RPMI7951 (cell line): ENCODE measurements around the gene GALNT16. TPM values are rescaled to one million over a fixed set of nuclear protein-coding genes. Genes with fewer than 3 reads are reported as not detected.
"Not testable (repeated sequence)": the region's sequence is repeated elsewhere in the genome, so short reads cannot be mapped to it uniquely, and the experiment has no call there.

Experiments used
- DNase-seq: peaks from one replicate; pipeline ENCODE4 v3.0.0-alpha.2; 2012; ENCODE audit warnings: low read depth
- total RNA-seq: library from RNA; depleted of rRNA; stranded (reverse); fragments of >200 nt; shearing (Covaris generic); gene quantifications from 2 replicates; pipeline ENCODE4 v1.2.3, GENCODE V29; 2014

The GALNT16 gene
- total RNA-seq, 1 experiment from 2014 or later, result 0.12 TPM

DNA sequence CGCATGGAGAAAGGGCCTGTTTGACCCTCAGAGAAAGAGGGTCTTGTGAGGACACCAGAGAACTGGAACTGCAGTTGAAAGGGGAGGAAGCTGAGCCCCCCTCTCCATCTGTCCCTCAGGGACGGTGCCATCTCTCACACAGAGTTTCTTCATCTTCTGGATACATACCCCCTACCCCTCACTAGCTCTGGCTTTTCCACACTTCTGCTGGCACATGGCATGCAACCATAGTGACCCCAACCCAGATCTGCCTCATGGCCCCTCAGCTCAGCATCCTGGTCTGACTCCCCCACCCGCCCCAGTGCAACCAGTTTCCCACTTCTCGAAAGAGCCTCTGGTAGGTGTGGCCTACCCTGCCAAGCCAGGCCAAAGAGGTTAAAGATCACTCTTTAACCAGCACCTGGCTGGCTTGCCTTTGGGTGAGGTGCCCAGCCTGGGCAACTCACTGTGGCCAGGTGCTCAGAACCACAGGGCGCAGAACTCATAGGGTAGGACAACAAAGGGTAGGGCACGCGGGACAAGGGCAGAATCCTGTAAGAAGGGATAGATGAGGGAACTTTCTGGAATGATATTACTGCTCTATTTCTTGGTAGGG lies 25.8 kb downstream of the GALNT16 start:
- DNase-seq, result no peak

DNA sequence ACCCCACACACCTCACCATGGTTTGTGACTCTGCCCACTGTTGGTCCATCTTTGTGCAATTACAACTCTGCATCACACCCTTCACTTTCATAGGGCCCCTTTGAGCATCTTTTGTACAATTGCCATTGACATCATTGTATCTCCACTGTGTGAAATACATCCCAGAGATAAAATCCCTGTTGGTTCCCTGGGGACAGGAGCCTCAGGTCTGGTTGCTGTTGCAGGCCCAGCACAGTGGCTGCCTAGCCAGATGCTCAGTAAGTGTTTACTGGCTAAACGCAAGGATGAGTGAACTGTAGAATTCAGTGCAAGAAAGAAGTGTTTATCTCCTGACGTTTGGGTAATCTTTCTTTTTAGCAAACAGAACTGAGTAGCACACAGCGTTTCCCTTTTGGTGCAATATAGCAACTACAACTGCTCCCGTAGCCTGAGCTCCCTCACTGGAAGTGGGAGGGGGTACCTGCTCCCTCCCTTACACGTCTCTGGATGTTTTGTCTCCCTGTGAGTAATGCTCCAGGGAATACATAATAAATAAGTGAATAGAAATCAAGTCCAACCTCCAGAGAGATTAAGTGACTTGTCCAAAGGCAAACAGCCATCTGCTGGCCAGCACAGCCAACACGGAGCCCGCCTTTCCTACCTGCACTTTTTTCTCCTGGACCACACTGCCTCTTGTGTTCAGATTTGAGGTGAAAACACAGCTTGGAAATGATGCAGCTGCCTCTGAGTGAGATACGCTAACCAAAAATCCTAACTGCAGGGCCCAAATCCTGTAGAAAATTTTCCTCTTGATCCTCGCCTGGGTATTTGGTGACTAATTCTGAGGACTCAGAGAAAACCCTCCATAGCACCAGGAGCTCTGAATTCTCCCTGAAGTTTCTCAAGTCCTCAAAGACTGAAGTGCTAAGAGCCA lies 27.4 kb downstream of the GALNT16 start:
- no peak for DNase-seq

DNA sequence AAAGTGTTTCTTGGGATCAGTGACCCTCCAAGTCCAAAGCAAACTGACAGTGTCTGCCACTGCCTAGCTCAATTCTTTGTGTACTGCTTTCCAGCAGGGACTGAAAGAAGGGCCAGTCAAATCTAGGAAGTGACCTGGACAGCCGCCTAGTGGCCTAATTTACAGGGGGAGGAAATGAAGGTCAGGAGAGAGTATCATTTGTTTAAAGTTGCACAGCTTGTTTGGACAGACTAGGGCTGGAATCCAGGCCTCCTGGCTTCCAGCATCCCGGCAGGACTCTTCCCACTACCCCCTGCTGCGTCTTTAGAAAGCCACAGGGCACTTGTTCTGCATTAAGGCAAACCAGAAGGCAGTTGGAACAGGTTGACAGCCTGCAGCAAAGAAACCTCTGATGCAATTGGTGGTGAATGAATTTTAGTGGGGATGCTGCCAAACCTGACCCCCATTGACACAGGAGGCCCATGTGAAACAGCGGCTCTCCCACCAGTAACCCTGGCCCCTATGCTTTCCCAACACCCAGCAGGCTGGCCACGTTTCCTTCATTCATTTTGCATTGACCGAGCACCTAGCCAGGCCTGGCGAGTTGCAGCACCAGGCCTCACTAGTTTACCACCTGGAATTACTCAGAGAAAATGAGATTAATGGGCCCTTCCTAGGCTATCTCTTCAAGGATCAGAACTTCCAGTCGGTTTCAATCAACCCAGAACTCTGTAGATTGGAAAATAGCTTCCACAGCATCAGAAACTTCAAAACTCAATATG lies 28.2 kb downstream of the GALNT16 start:
- peak; percentile 35 for DNase-seq

DNA sequence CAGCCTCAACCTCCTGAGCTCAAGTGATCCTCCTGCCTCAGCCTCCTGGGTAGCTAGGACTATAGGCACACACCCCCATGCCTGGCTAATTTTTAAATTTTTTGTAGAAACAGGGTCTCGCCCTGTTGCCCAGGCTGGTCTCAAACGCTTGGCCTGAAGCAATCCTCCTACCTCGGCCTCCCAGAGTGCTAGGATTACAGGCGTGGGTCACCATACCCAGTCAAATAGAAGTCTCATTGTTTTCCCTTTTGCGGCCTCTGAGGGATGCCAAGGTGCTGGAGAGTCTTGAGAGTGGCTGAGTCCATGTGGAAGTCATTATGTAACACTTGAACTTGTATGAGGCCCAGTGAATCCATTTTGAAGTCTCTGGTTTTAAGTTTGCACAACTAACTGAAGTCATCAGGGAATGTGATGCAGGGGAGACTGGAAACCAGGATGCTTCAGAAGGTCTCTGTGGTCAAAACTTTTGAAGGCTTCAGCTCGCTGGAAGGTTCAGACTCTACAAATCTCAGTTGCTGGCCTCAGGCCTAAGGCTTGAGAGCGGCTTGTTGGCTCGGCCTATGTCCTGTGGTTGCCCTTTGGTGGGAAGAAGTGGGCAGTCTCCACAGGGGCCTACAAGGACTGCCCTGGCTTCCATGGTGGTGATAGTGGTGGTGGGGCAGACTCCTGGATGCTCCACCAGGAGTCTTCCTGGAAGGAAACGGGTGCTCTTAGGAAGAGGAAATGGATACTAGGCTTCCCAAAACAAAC lies 29.2 kb downstream of the GALNT16 start:
- no peak for DNase-seq

DNA sequence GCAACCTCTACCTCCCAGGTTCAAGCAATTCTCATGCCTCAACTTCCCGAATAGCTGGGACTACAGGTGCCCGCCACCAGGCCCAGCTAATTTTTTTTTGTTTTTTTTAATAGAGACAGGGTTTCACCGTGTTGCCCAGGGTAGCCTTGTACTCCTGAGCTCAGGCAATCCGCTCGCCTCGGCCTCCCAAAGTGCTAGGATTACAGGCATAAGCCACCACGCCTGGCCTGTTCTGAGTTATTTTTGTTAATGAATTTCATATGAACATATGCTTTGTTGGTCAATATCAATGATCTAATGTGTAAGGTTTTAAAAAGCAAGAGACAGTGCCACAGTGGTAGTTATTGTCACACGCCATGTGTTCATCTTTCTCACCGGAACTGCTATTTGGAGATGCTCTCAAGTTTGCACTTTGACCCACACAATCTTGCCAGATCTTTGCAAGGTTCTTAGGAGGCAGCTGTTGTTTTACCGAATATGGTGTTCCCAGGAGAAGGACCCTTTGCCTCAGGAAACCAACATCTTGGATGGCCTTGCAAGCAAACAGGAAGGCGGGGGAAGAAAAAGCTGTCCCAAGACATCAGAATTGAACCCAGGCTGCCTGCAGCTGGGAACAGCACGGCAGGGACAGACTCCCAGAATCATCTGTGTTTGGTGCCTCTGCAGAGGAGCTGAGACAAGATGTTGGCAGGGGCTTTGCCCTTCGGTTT lies 30.0 kb downstream of the GALNT16 start:
- DNase-seq, result no peak

DNA sequence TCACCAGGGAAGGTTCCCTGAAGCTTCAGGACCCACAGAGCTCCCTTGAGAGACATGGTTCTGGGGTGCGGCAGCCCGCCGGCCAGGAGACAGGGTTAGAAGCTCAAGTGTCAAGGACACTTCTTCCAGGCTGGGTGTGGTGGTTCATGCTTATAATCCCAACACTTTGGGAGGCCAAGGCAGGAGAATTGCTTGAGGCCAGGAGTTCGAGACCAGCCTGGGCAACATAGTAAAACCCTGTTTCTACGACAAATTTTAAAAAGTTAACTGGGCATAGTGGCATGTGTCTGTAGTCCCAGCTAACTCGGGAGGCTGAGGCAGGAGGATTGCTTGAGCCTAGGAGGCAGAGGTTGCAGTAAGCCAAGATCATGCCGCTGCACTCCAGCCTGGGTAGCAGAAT lies 30.9 kb downstream of the GALNT16 start:
- not testable (repeated sequence) for DNase-seq

GRCh38 chr14:69291396-69291795 lies 31.4 kb downstream of the GALNT16 start:
- DNase-seq, result no peak

- DNase-seq, result peak; percentile 35
These were observed 32.1 kb downstream of the GALNT16 start for GRCh38 chr14:69291891-69292561.

DNA sequence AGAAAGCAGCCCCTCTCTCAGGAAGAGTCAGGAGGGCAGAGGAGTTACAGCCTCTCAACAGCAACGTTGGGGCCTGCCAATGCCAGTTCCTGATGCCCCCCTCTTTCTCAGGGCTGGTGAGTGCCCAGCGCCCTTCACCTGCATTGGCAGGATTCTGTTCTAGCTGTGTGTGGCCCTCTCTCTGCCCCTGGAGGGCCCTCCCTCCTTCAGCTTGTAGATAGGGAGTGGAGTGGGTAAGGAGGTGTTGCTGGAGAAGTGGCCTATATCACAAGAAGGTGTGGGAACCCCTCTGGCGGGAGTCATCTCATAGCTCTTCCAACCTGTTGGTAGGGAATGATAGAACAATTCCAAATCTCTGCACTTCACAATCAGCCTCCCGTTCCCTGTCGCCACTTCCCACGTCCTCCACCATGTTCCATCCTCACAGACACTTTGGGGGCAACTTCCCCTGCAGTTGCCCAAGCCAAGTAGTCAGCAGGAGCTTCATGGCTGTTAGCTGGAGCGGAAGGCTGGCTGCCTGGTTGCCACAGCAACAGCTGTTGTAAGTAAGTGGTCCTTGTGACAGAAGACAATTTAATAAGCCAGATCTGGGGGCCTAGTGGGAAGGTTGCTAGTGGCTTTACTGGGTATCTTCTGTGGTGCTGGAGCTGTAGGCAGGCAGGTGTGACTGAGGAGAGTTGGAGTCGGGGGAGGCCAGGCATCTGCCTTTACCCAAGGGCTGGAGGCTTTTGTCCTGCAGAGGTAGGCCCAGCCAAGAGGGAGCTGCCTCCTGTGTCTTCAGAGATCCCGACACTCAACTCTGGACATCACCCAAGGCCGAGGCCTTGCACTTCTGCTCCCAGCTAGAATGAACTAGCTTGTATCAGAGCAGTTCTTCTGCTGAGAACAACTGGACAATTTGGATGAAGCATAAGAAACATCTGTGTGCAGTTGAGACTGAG lies 38.4 kb downstream of the GALNT16 start:
- no peak for DNase-seq

DNA sequence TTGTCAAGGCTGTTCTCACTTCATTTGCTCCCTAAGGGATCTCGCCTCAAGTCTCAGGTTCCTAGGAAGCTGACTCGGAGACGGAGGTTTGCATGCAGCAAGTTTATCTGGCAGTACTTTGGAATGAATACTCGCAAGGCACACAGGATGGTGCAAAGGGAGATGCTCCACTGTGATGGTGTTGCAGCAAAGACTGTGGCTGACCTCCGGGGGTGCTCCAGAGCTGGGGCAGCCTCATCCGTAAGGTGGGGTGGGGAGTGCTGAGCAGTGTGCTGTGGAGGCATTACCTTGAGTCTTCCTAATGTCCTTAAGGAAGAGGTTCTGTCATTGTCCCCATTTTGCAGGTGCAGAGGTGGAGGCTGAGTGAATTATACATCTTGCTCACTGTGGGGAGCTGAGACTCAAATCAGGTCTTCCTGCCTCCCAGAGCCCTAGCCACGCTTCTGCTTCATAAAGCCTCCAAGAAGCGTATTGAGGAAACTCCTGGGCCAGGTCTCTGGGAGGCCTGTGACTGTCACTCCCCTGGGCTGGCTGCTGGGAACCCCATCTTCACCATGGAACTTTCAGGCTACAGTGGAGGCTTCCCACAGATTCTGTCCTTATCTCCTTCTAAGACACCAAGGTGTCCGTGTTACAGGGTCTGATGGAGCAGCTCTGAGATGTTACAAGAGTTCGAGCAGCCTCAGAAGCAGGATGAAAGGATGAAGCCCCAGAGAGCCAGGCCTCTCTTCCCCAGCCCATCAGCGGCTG lies 39.5 kb downstream of the GALNT16 start:
- DNase-seq, result no peak

DNA sequence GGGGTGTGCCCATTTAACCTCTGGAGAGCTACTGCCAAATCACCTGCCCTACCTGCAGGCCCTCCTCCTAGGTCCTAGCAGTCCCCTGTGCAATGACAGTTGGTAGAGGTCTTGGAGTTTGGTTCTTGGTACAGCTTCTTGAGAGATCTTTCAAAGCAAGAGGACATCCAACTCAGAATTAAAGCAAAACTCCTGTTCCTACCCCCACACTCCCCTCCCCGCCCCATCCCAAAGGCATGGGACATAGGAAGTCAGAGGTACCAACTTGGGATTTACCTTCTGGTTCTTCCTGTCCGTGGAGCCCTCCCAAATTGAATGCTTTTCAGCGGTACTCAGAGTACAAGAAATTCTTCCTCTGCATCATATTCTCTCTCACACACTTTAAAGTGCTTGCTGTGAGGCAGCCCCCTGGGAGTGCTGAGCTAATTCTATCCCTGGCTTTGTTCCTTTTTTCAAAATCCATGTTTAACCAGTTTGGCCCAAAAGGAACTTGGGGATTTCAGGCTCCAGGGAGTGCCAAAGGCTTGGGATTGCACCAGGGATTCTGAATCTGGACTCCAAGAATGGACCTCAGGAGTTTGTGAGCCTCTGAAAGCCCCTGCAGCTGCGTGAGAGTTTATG lies 40.8 kb downstream of the GALNT16 start:
- DNase-seq, result no peak

GRCh38 chr14:69303086-69303485 lies 43.1 kb downstream of the GALNT16 start:
- DNase-seq, result no peak

DNA sequence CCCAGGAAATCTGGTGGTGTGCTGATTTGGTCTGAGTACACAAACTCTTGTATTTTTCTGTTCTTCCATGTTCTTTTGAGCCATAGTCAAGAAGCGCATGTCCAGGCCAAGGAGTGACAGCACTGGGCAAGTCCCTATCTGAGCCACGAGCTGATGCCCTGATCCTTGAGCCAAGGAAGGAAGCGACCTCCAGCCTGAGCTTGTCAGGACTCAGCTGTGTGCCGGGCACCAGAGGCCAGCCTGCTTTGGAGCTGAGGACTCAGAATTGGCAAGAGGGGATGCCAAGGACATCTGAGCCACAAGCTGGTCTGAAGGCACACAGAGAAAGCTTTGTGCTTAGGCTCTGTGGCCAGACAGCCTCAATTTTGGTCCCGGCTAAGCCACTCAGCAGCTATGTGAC lies 52.6 kb downstream of the GALNT16 start:
- DNase-seq, result no peak

DNA sequence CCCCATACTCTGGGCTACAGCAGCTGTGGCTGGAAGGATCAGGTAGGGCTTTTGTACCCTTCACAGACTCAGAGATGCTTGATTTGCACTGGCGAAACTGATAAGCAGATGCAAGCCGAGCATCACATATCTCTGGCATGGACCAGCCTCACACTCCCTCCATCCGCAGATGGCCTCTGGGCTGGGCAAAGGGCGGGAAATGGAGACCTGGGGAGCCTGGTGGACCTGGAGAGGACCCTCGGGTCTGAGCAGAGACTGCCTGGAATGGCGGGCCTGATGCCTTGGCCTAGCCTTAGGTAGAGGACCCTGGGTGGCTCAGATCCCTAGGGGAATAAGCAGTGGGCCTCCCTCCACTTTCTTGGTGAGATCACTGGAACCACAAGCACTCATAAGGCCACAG lies 53.2 kb downstream of the GALNT16 start:
- no peak for DNase-seq

GRCh38 chr14:69314327-69314726 lies 54.4 kb downstream of the GALNT16 start:
- no peak for DNase-seq

DNA sequence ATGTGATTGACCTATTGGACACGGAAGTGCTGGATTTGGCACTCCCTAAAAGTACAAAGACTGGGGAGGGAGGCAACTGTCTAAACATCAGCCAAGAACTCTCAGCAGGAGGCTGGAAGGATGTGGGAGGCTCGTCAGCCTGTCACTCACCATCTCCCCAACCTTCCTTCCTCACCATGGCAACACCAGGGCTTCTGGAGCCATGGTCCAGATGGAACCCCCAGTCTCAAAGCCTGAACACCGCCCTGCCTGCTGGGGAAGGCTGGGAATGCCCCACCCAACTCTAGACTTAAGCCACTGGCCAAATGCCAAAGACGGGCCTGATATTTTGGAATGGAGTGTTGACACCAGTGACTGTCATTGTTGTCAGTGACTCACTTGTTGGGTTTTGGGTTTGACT lies 55.3 kb downstream of the GALNT16 start:
- peak; percentile 11 for DNase-seq

DNA sequence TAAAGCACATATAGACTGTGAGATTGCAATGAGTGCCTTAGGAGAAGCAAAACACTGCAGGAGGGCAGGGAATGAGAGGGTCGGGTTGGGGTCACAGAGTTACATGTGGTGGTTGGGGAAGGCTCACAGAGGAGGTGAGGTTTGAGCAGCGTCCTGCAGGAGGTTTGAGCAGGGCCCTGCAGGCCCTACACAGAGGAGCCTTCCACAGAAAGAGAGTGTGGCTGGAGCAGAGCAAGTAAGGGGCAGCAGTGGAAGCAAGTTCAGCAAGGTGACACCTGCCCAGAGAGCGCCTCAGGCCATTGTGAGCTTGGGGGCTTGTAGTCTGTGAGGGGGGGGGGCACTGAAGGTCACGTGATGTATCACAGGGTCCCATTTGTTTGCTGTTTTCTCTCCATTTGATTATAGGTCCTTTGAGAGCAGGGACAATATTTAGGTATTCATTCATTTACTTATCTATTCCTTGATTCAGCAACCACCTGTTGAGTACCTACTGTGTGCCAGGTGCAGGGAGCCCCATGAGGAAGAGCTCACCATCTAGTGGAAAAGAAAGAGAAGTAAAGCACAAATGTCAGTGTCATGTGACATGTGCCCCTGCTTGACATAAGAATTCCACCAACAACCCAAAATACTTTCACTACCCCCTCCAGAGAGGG lies 56.6 kb downstream of the GALNT16 start:
- DNase-seq, result no peak
